HG03039 (cell line): ENCODE measurements around the gene IL31.
"Not testable (repeated sequence)": the region's sequence is repeated elsewhere in the genome, so short reads cannot be mapped to it uniquely, and the experiment has no call there.

ENCODE experiments used
- ATAC-seq: cut with Tn5 transposase; IDR thresholded peaks from one replicate; pipeline ENCODE4 v1.9.1; 2021; ENCODE audit warnings: mild to moderate bottlenecking, moderate library complexity; ENCODE audit not compliant: unreplicated experiment

The IL31 gene

DNA sequence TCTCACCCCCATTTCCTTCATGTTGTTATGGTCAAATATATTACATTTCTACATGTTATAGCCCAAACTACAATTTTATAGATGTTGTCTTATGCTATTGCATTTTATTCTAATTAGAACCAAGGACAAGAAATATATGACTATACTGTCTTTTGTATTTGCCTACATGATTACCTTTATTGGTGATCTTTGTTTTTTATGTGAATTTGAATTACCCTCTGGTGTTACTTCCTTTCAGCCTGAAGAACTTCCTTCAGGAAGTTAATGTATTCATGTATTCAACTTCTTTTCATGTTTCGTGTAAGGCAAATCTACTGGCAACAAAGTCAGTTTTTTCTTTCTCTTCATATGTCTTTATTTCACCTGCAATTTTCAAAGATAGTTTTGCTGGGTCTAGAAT is 20.8 kb upstream of the IL31 start:
- ATAC-seq: no peak

DNA sequence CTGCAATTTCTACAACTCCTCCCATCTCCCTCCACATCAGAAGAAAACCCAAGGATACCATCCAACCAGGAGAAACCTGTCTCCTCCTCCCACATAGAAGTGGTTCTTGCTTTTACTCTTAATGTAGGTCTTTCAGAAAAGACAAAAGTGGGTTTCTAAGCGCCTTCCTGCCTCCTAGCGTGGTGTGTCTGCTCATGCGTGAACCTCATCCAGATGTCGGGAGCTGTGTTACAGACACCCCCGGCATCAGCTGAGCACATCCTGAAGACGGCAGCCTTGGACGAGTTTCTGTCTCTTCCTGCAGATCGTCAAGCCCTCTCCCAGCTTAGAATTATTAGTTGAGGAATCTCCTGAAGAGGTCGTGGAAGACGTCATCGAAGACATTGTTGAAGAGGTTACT is 18.4 kb upstream of the IL31 start:
- no peak for ATAC-seq

DNA sequence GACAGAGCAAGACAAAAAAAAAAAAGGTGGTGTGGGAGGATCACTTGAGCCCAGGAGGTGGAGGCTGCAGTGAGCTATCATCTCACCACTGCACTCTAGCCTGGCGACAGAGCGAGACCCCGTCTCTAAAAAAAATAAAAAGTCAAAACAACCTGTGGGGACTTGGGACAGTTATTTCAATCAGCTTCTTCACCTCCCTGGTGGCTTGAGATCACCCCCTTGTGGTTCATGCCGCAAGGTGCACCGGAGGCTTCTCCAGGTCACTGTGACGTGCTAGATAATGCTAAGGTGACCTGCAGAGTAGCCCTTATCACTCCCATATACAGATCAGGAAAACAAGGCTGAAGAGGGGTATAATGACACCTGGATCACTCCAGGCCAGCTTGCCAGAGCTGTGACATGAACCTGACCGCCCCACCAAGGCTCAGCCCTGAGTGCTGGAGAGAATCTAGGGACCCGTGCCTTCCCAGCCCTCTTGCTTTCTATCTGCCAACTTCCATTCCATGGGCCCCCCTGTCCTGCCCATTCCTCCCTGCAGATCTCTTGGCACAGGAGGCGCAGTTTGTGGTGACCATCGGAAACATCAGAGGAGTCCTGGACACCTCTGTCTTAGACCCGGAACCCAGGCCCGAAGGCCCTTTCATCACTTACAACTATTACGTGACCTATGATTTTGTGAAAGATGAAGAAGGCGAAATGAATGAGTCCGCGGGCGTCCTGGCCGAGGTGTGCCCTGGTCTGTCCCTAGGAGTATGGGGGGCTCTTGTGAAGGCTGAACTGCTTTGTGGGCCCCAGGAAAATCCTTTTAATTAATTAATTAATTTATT is 17.0 kb upstream of the IL31 start:
- no peak for ATAC-seq

DNA sequence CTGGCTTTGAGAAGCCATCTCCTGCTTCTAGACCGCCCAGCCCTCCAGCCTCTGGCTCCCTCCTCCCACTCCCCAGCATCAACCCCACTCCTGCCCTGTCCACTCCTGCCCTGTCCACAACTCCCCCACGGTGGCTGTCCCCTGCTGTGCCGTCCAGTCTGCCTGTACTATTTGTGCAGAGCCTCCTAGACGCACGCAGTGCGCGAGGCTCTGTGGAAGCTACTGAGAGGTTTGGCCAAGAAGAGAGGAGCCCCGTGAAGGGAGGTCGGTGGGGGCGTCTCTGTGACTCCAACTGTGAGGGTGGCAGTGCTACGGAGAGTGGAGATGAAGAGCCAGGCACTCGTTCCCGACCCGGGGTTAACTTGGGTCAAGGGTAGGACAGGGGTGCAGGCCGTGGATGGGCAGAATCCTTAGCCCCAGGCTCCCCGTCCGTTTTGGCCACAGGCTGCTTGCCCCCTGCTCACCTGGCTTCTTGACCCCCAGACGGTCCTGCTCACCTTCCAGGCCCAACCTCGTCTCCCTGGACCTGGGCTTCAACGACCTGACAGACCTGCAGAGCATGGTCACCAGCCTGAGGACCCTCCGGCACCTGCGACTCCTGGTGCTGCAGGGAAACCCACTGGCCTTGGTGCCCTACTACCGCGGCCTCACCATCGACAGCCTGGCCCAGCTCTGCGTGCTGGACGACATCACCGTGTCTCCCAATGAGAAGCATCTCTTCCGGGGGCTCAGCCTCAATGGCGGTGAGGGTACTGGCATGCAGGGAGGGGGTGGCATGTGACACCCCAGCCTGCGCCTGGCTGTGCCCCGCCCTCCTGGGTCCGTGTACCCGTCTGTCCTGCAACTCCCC is 15.8 kb upstream of the IL31 start:
- no peak for ATAC-seq

DNA sequence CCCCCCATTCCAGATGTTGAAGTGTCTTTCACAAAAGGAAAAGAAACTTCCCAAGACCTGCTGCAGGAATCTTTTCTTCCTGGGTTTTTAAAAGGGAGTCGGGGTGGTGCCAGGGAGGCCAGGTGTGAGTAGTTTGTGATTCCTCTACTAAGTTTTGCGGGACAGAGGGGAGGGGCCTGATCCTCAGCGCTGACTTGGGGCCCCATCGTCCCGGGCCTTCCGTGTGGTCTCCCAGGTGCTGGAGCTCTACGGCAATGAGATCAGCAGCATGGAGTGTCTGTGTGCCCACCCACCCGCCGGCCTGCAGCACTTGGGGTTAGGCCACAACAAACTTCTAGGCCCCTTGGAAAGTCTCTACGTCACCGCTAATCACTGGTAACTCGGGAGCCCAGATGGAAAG is 13.4 kb upstream of the IL31 start:
- no peak for ATAC-seq

DNA sequence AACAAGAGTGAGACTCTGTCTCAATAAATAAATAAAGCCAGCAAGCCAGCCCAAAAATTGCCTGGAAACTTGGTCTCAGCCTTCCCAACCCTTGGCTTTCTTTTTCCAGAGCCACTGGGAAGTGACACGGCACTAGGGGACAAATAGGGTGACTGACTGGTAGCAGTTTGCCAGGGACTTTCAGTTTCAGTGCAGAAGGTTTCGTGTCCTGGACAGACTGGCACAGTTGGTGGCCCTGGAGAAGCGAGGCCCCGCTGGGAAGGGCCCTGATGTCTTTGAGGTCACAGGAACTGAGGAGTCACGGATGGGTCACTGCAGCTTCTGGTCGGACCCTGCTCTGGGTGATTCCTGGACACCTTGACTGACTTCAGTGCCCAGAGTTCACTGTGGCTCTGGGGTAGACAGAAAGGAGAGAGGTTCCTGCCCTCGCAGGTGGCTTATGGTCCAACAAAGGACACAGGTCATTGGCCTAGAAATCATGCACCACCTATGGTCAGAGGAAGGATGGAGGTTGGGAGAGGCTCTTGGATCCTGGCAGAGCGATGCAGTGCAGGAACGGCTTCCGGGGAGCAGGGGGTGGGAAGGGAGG is 11.6 kb upstream of the IL31 start:
- ATAC-seq: no peak

DNA sequence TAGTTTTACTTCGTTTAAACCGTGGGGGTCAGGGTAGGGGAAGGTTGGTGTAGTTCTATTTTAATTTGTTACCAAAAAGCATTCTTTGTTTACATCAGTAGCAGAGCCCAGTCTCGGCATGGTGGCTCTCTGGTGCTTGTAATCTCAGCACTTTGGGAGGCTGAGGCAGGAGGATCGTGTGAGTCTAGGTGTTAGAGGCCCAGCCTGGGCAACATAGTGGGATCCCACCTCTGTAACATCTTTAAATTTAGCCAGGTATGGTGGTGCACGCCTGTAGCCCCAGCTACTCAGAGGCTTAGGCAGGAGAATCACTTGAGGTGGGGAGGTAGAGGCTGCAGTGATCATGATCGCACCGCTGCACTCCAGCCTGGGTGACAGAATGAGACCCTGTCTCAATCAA is 11.1 kb upstream of the IL31 start:
- no peak for ATAC-seq

DNA sequence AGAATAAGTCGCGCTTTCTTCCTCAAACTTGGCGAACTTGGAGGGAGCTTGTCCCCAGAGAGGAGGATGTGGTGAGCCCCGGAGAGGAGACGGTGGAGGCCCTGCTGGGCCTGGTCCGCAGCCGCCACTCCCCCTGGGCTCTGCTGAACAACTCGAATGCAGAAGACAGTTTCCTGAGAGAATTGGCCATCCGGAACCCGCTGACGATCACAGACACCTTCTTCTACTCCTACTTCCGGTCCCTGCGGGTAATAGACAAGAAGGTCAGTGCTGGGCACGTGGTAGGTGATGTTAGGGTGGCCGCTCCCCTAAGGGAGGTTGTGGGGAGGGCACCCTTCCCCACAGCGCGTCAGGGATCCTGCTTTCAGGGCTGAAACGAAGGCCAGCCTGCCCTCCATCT is 10.5 kb upstream of the IL31 start:
- no peak for ATAC-seq

DNA sequence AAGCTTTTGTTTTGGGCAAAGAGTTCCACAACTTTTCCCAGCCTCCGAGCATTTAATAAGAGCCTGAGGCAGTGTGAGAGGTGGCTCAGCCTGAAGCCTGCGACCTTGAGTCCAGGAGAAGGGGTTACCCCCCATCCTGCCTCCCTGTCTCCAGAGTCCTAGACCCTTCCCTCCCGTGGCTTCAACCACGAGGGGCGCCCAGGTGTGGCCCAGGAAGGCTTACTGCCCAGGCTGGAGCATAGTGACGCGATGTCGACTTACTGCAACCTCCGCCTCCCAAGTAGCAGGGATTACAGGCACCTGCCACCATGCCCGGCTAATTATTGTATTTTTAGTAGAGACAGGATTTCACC is 9.5 kb upstream of the IL31 start:
- no peak for ATAC-seq

DNA sequence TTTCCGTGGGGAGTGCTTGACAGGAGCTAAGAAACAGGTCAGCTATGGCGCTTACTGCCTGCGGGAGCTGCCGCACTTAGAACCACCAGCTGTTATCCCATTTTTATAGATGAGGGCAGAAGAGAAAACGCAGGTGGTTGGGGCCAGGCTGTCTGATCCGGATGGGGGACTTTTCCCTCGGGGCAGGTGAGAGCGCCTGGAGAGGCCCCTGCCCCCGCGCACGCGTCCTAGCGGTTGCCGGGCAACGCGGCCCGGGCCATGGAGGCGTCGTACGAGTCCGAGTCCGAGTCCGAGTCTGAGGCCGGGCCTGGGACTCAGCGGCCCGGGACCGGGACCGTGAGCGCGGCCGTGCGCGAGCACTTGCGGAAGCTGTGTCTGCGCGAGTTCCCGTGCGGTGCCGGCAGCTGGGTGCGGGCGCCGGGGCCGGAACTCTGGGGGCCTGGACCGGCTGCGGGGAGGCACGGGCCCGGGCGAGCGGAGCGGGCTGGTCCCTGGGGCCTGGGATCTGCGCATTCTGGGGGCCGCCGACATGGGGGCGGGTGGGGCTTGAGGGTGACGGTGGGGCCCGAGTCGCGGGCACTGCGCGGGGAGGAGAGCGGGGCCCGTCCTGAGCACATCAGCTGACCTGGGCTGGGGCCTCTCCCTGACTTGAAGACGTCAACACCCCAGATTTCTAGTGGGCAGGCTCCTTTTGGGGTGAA is 9.0 kb upstream of the IL31 start, which contains the start of gene LRRC43:
LRRC43 (plus strand) TSS at position 237 of the 701 bp plus-strand sequence; CDS start at position 259, 22 bp downstream.
- no peak for ATAC-seq

DNA sequence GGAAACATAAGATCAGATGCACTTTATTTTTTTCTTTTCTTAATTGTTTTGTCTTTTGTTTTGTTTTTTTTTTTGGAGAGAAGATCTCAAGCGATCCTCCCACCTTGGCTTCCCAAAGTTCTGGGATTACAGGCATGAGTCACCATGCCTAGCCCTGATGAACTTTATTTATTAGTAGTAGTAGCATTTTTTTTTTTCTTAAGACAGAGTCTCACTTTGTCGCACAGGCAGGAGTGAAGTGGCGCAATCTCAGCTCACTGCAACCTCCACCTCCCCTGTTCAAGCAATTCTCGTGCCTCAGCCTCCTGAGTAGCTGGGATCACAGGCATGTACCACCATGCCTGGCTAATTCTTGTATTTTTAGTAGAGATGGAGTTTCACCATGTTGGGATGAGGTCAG is 2.5 kb upstream of the IL31 start:
- not testable (repeated sequence) for ATAC-seq

DNA sequence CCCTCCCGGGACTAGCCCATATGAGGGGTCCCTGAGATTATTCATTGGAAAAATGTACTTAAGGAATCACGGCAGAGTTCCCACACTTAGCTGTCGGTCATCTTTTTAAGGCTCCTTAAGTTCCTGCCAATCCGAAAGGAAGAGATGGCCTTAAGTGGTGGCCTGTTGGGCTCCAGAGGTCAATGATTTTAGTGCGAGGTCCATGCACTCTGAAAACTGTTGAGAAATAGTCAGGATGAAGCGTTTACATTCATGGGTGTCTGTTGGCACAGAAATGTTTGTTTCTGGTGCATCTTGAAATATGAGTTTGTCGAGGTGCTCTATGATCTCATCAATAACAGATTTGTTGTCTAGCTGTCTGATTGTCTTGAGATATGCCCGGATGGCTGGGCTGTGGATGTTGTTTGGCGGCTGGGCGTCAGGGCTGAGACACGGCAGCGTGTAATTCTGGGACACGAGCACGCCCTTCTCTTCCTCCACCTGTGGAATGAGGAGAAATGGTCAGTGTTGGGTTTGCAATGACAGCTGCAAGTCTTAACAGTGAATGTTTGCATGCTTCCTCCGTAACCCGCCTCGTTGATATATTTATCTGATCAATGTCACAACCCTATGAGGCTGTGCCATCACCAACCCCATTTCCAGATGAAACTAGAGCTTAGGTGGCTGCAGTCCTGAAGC is 1.6 kb downstream of the IL31 start:
- no peak for ATAC-seq

DNA sequence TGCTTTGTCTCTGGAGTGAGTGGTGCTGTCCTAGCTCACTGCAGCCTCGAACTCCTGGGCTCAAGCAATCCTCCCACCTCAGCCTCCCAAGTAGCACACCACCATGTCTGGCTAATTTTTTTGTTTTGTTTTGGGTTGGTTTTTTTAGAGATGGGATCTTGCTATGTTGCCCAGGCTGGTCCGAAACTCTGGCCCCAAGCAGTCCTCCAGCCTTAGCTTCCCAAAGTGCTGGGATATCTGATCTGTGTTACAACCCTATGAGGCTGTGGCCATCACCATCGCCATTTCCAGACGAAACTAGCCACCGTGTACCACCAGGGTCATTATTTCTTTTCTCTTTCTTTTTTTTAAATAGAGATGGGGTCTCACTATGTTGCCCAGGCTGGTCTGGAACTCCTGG is 2.6 kb downstream of the IL31 start:
- ATAC-seq: no peak

DNA sequence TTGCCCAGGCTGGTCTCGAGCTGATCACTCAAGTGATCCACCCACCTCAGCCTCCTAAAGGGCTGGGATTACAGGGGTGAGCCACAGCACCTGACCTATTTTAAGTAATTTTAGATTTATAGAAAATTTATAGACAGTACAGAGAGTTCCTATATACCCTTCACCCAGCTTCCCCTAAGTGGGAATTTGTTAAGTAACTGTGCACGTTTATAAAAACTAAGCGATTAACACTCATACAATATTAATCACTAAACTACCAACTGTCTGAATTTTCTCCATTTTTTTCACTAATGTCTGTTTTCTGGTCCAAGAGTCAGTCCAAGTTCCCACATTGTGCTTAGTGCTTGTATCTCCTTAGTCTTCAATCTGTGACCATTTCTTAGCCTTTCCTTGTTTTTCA is 5.5 kb downstream of the IL31 start:
- ATAC-seq: no peak

DNA sequence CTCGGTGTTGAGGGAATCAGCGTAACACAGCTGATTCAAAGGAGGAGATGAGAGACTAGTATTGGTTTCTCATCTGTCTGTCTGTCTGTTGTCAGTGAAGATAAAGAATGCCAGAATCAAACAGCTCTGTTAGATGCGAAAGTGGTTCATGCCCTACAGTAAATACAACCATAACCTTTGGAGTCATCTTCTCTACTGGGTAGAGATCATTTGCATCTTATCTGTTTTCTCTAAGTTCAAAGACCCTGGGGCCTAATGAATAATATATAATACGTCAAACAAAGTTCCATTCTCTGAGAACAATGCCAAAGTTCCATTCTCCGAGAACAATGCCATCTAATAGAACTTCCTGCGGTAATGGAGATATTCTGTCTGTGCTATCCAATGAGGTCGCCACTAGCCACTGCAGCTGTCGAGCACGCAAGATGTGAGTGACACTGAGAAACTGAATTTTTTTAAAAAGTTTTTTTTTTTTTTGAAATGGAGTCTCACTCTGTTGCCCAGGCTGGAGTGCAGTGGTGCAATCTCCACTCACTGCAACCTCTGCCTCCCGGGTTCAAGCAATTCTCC is 6.6 kb downstream of the IL31 start:
- no peak for ATAC-seq

DNA sequence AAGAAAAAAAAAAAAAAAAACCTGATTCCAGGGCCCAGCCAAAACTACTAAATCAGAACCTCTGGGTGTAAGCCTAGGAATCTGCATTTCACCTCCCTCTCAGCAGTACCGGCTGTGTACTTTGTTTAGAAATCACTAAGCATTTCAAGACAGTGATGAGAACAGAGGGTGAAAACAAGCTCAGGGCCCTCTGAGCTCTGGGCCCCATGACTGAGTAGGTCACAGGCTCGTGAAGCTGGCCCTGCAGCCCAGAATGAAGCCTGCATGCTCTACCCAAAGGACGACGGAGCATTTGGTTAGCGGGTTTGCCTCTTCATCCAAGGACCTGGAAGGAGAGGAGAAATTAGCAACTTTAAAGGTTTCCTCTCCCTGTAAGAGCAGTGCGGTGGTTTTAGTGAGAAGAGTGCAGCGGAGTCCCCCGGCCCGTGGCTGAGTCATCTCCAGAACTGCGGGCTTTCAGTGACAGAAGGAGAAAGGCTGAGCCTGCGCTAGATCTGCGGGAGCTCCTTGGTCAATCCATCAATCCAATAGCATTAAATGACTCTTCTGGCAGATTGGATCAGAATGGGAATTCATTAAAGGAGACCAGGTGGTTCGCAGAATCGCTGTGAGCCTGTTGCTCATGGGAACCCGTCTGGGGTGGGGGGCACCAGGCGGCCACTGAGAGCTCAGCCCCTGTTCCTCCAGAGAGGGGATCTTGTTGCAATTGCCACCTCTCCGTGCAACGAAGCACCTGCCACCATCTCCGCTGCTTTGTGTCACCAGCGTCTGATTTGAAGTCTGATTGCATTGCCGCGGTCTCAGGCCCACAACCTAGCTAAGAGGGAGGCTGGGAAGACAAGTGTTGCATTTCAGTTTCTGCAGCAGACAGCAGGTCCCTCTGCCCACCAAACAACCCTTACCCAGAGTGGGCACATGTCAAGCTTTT is 7.3 kb downstream of the IL31 start:
- ATAC-seq: no peak

DNA sequence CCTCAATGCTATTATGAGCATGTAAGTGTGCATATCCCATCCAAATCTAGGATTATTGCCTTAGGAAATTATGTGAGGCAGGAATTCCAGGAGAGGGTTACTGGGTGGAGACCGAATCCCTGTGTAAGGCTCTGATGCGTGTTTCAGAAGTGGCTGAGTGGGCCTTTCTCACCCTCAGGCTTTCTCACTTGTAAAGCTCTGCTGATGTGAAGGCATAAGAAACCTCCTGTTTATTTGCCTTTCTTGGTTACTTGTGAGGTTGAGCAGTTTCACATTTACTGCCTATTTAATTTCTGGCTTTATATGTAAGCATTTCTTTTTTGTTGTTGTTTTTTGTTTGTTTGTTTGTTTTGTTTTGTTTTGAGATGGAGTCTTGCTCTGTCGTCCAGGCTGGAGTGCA is 11.0 kb downstream of the IL31 start:
- ATAC-seq: no peak

DNA sequence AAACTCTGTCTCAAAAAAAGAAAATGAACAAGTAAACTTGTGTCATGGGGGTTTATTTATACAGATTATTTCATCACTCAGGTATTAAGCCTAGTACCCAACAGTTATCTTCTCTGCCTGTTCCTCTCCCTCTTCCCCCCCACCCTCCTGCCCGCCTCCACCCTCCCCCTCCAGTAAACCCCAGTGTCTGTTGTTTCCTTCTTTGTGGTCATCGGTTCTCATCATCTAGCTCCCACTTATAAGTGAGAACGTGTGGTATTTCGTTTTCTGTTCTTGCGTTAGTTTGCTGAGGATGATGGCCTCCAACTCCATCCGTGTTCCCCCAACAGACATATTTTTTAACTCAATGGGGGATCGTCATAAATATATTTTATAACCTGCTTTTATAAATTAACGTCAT is 12.3 kb downstream of the IL31 start:
- ATAC-seq: no peak

DNA sequence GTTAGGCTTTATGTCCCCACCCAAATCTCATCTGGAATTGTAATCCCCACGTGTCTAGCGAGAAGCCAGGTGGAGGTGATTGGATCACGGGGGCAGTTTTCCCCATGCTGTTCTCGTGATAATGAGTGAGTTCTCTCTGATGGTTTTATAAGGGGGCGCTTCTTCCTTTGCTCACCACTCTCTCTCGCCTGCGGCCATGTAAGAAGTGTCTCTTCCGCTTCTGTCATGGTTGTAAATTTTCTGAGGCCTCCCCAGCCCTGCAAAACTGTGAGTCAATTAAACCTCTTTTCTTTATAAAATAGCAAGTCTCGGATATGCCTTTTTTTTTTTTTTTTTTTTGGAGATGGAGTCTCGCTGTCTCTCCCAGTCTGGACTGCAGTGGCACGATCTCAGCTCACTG is 13.3 kb downstream of the IL31 start:
- ATAC-seq: no peak
